MV-4-11 (cell line): ENCODE data around the gene C20orf204.

Experiments
- DNase-seq: peaks from one replicate; lab custom pipeline; 2025; lab: John Stamatoyannopoulos, UW

The C20orf204 gene

DNA sequence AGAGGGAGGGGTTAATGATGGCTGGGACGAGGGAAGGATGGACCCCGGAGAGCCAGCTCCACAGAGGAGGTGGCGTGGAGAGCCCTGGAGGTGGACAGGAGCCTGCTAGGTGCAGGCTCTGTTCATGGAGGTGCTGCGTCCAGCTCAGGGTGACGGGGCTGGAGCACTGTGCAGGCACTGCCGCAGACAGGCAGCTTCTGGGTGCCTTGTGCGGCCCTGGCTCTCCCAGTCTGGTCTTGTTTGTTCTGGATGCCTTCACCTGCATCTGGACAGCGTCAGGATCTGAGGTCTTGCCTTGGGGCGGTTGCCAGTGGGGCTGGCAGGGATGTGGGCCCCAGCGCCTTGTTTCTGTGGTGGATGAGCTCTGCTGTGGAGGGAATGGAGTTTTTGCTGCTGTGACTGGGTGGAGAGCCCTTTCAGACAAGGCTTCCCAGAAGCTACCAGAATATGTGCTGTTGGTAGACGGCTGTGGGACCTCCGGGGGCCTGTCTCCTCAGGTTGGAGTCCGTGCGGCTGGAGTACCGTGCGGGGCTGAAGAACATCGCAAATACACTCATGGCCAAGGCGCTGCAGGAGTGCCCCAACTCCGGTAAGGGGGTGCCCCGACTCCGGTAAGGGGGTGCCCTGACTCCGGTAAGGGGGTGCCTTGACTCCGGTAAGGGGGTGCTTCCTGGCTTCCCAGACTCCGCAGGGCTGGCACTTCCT, 7.8 kb upstream of the C20orf204 start:
- DNase-seq: no peak

DNA sequence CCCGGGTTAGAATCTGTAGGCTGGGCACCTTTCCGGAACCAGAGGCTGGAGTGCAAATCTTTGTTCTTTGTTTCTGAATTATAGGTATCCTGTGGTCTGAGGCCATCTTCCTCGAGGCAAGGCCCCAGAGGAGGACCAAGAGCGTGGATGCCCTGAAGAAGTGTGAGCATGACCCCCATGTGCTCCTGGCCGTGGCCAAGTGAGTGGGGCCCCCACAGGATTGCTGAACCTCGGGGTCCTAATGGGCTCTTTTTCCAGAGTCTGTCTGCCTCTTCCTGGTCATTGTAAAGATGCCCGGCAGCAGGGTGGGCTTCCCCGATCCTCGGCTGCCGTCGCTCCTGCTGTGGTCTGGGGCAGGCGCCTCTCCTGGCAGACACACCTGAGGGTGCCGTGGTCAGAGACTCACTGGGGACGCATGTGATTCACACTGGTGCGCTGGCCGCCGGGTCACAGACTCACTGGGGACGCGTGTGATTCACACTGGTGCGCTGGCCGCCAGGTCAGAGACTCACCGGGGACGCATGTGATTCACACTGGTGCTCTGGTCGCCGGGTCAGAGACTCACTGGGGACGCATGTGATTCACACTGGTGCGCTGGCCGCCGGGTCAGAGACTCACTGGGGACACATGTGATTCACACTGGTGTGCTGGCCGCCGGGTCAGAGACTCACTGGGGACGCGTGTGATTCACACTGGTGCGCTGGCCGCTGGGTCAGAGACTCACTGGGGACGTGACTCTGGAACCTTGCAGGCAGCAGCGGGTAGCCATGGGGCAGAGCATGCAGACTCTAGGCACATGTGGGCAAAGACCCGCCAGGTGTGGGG, 6.5 kb upstream of the C20orf204 start:
- DNase-seq: no peak

DNA sequence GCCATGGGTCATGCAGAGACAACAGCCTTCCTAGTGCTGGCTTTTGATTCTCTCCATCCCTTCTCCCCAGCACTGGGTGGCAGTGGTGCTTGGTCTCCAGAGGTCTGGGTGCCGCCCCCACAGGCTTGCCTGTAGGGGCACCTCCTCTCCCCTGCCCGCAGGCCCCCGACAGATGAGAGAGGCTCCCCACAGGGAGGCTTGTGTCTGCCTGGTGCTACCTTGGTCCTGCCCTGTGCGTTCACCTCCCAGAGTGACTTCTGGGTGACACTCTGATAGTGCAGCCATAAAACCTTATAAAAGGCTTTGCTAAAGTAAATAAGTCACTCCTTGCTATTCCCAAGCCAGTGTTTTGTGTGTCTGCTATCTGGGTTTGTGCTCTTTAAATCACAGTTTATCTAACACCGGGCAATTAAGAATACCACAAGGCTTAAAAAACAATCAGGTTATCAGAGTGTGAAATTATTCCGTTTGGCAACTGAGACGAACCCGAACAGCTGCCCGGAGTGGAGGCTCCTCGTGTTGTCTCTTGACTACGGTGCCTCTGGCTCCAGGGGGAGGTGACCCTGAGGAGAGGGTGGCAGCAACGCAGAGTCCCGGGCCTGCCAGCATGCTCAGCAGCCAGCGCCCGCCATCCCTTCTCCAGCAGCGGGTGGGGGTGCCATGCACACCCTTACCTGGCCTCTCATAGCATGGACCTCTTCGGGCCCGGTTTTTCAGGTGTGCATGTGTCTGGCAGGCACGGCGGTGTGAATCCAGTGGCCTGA, 5.4 kb upstream of the C20orf204 start:
- DNase-seq: no peak

DNA sequence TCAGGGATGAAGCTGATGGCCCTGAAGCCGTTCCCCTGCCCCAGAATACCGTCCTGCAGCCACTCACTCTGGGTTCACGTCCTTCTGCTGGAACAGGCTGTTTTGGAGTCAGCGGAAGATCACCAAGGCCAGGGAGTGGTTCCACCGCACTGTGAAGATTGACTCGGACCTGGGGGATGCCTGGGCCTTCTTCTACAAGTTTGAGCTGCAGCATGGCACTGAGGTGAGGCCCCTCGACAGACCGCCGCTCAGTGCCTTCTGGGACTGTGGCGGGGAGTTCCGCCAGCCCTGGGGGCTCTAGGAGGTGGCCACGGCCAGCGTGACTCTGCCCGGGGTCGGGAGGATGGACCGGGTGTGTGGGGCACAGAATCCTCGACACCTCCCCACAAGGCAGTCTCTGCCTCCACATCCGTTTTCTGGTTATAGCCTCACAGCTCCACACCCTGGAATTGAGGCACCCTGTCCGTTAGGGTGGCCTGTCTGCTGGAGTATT, 4.1 kb upstream of the C20orf204 start:
- no peak for DNase-seq

DNA sequence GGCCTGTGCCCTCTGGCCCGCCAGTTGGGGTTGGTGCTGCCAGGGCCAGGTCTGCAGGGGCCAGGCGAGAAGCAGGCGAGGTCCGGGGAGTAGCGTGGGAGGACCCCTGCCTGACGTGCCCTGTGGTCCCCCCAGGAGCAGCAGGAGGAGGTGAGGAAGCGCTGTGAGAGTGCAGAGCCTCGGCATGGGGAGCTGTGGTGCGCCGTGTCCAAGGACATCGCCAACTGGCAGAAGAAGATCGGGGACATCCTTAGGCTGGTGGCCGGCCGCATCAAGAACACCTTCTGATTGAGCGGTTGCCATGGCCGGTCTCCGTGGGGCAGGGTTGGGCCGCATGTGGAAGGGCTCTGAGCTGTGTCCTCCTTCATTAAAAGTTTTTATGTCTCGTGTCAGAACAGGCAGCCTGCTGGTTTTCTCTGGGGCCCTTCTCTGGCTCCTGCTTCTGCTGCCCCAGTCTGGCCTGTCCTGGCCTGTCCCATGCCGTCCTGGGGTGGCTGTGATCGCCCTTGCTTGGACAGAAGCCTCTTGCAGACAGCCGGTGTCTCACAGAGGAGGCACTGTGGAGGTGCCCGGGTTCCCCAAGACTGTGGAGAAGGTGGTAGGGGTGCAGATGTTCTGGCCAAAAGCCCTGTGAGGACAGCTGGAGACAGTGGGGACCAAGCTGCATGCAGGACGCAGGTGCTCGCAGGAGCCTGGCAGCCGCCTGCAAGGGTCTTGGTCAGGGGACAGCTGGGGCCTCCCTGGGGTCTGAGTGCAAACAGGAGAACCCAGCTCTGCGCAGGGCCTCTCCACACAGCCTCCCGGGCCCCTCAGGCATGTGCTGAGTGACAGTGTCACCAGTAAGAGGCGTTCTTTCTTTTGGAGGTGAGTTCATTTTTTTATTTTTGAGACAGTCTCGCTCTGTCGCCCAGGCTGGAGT, 3.0 kb upstream of the C20orf204 start:
- no peak for DNase-seq

GRCh38 chr20:64033981-64034493, 1.9 kb upstream of the C20orf204 start:
- DNase-seq: no peak

DNA sequence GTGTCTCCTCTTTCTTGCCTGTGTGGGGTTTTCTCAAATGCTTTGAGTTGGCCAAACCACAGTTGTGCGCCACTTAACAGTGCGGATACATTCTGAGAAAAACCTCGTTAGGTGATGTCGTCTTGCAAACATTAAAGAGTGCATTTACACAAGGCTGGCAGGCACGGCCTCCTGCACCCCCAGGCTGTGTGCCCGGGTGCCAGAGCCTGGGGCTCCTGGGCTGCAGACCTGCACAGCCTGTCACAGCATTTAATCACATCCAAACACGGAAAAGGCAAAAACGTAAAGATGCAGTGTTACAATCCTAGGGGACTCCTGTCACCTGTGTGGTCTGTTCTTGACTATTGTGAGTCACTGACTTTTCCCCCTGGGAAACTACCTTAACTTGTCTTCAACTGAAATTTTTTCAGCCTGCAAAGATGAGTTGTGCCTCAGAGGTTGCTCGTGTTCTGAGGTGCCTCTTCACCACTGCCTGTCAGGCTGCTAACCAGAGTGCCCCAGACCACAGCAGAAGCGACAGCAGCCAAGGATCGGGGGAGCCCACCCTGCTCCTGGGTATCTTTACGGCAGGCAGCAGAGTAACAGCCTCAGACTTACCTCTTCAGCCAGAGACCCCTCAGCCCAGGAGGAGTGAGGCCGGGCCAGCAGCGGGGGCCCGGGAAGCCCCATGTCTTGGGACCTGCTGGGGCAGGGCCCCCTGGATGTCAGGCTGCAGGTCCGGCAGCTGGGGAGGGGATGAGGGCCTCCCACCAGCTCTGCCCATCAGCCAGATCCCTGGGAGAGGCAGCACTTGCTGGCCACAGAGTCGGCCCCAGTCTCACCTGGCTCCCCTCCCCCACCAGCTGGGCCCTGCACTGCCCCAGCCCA, 683 bp upstream of the C20orf204 start:
- DNase-seq: no peak

- DNase-seq: peak; percentile 7
Observed at GRCh38 chr20:64036346-64037198, 590 bp downstream of the C20orf204 start.

- no peak for DNase-seq
Observed at GRCh38 chr20:64037199-64037497, 1.2 kb downstream of the C20orf204 start.

DNA sequence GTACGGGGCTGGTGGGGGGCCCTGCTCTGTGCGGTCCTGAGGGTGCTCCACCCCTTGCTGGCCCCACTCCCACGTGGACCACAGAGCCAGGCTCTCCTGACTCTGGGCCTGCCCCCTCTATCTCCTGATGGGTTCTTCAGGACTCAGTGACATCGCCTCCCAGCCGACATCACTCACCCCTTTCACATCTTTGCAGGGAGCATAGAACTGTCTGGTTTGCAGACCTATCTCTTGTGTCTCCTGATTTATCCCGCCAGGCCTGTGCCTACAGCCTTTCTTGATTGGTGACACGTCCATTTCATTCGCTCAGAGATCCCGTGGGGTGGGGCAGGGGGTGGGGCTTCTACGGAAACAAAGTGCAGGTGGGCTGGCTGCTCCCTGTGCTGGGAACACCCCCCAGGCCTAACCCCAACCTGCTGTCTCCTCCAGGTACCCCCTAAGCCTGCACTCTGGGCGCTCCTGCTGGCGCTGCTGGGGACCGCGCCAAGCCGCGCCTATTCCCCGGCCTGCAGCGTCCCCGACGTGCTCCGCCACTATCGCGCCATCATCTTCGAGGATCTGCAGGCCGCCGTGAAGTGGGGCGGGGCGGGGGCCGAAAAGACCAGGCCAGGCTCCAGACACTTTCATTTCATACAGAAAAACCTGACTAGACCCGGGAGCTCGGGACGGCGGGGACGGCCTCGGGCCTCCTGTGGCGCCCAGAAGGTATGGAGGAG, 1.7 kb downstream of the C20orf204 start:
- no peak for DNase-seq

GRCh38 chr20:64038224-64038564, 2.2 kb downstream of the C20orf204 start:
- DNase-seq: no peak

GRCh38 chr20:64038565-64039292, 2.7 kb downstream of the C20orf204 start:
- DNase-seq: peak; percentile 53

DNA sequence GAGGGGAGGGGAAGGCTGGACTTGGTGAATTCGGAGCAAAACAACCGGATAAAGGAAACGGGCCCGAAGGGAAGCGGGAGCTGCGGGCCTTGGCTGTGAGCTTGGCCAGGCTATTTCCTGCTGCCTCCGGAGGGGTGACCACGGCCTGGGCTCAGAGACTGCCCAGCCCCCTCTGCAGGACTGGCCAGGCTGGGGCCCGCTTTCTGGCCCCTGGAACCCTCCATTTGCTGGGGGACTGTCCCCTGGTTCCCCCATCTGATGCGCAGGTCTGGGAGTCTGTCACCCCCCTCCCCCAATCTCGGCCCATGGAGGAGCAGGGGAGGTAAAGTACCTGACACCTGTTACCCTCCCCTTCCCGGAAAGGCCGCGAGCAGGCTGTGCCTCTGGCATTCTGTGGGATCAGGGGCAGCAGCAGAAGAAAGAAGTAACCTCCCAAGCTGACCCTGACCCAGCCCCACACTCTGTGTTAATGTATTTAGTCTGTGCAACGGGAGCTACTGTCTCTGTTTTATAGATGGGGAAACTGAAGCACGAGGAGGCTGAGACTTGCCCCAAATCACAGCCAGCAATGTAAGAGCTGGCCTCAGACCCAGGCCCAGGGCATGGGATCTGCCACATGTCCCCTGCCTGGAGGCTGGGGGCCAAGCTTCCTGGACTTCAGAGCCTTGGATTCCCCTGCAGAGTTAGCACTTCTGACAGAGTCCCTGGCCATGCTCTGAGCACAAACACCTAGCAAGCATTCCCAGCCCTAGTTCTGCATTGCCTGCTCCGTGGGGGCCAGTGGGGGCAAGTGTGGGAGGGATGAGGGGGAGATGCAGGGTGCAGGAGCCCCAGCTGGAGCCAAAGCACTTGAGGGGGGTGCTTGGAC, 3.5 kb downstream of the C20orf204 start:
- no peak for DNase-seq

DNA sequence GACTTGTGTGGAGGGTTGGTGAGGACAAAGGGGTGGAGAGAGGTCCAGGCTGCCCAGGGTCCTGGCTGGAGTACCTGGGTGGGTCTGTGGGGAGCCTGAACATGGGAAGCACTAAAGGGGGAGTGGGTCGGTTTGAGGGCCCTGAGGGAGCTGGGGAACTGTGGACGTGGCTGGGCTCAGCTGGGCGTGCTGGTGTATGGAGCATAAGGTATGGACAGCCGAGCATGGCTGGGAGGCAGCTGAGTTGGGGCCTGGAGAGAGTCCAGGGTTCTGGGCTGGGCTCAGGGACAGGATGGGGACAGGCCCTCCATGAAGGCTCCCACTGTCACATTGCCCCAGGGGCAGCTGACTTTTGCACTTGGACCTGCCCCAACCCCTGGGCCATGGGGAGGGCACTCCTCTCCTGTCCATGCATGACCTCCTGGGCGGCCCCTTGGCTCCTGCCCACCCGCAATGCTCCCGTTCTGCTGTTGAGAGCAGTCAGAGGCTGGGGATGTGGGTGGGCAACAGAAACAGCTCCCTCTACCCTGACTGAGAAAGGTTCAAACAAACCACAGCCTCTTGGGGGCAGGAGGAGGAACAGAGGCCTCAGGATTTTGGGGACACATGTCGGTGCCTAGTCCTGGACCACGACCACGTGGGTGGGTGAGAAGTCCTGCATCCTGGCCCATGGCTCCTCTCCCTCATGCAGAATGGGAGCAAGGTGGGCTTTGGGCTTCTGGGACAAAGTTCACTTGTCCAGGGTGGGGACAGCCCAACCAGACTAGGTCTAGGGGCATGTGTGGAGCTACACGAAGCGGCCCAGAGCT, 4.5 kb downstream of the C20orf204 start:
- no peak for DNase-seq

DNA sequence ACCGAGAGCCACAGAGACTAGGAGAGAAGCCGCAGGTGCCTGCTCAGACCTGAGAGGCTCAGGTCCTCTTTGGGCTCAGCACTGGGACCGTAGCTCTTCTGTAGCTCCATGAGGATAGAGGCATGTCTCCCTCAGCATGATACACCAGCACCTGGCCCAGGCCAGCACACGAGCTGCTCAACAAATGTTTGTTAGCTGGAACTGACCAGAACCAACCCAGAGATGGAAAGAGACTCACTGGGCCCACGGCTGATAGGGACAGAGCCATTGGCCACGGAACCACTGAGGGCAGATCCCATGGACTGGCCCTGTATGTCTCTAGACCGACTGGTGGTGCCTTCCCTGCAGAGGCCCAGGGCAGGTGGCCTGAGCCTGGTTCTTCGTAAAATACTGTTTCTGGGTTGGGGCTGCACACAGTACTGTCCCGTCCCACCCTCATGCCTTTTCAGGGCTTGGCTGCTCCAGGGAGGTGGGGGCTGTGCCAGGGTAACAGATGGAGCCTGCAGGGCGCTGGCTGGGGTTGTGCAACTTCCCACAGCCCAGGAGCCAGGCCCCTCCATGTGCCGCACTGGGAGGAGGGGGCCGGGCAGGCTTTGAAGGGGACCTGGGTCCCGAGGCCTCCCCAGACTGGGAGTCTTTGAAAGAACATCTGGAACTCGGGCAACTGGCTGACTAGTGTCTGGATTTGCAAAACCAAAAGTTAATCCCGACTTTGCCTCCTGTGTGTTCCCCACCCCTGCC, 5.2 kb downstream of the C20orf204 start:
- peak; percentile 63 for DNase-seq

GRCh38 chr20:64041781-64042053, 5.7 kb downstream of the C20orf204 start:
- no peak for DNase-seq
